Endothelial cell of umbilical vein (primary cell): ENCODE results near the gene MARK2. TPM values are rescaled to one million over a fixed set of nuclear protein-coding genes. Genes with fewer than 3 reads are reported as not detected.

Experiments used
- BruUV-seq: library from RNA; stranded (reverse); fragments of 400-500 nt; replicated peaks from 2 replicates; lab custom pipeline; 2021; lab: Mats Ljungman, UMichigan
- CTCF ChIA-PET: fragments of 300-600, 350-600 bp; sonication (Branson Sonifier 250); formaldehyde crosslinking; loops from one replicate; lab custom pipeline; 2021; ENCODE audit warnings: antibody characterized with exemption, inconsistent platforms; lab: Charles Lee
- POLR2A ChIA-PET: fragments of 300-600, 350-600 bp; sonication (Branson Sonifier 250); formaldehyde crosslinking; loops from one replicate; lab custom pipeline; 2021; ENCODE audit warnings: antibody characterized with exemption, inconsistent platforms; lab: Charles Lee
- DNase-seq: peaks from one replicate; pipeline ENCODE4 v3.0.0-alpha.2; 2011; ENCODE audit warnings: low read depth, low spot score
- FAIRE-seq: peaks from 2 replicates; lab custom pipeline; 2011; peaks lifted over from hg19 to GRCh38; lab: Jason Lieb, UNC
- H2AFZ ChIP-seq: 2 replicates; pipeline ENCODE4 v1.6.0; 2012; ENCODE audit warnings: low read depth, low read length, control low read depth, inconsistent platforms
- H3K27ac ChIP-seq: 2 replicates; pipeline ENCODE4 v1.5.1; 2011; ENCODE audit warnings: low read depth, mild to moderate bottlenecking, control low read depth, low read length, moderate library complexity; ENCODE audit not compliant: insufficient read depth
- H3K27me3 ChIP-seq, 2 experiments: 2 replicates each; pipeline versions ENCODE4 v1.6.0 to v1.6.1; 2011; ENCODE audit warnings: low read length in 2 of 2, mixed read lengths in 1 of 2; ENCODE audit not compliant: control insufficient read depth in 2 of 2, insufficient read depth in 2 of 2
- H3K36me3 ChIP-seq, 2 experiments: 2 replicates in 1 of 2; 3 replicates in 1 of 2; pipeline ENCODE4 v1.5.1; 2011; ENCODE audit warnings: low read length in 2 of 2, mild to moderate bottlenecking in 1 of 2, moderate library complexity in 1 of 2; ENCODE audit not compliant: control insufficient read depth in 2 of 2, insufficient read depth in 2 of 2; ENCODE audit errors: extremely low read depth in 1 of 2
- H3K4me1 ChIP-seq: 3 replicates; pipeline ENCODE4 v1.5.1; 2011; ENCODE audit warnings: mild to moderate bottlenecking, low read length; ENCODE audit not compliant: control insufficient read depth, insufficient read depth; ENCODE audit errors: extremely low read depth
- H3K4me2 ChIP-seq: 2 replicates; pipeline ENCODE4 v1.6.1; 2011; ENCODE audit warnings: low read length, control low read depth, mixed read lengths; ENCODE audit not compliant: insufficient read depth
- H3K4me3 ChIP-seq, 3 experiments: fragments of 200-600 bp in 1 of 3; sonication (generic), shearing (Covaris generic) in 1 of 3; replicated peaks in 1 of 3; 2 replicates each; pipeline ENCODE4 v1.5.1; 2011 to 2016; ENCODE audit warnings: control low read depth in 3 of 3, low read length in 3 of 3, mild to moderate bottlenecking in 2 of 3, inconsistent platforms in 1 of 3, low read depth in 1 of 3, moderate library complexity in 1 of 3; ENCODE audit not compliant: insufficient read depth in 1 of 3
- H3K79me2 ChIP-seq: 2 replicates; pipeline ENCODE4 v1.6.0; 2012; ENCODE audit warnings: low read length, inconsistent platforms; ENCODE audit not compliant: control insufficient read depth, insufficient read depth
- H3K9ac ChIP-seq: replicated peaks from 2 replicates; pipeline ENCODE3; 2011; ENCODE audit warnings: low read length, control low read depth; ENCODE audit not compliant: insufficient read depth; ENCODE audit errors: extremely low read depth
- H3K9me1 ChIP-seq: replicated peaks from 3 replicates; pipeline ENCODE4 v1.6.0; 2011; ENCODE audit warnings: mild to moderate bottlenecking, low read length; ENCODE audit not compliant: control insufficient read depth, insufficient read depth; ENCODE audit errors: extremely low read depth
- H3K9me3 ChIP-seq: replicated peaks from 2 replicates; pipeline ENCODE4 v1.5.1; 2012; ENCODE audit warnings: low read length, inconsistent platforms; ENCODE audit not compliant: control insufficient read depth, insufficient read depth
- H4K20me1 ChIP-seq: replicated peaks from 2 replicates; pipeline ENCODE3; 2011; ENCODE audit warnings: mild to moderate bottlenecking, low read length; ENCODE audit not compliant: control insufficient read depth, insufficient read depth; ENCODE audit errors: extremely low read depth
- EZH2 ChIP-seq: IDR thresholded peaks from 2 replicates; pipeline ENCODE4 v1.6.1; 2012; ENCODE audit warnings: borderline replicate concordance, low read depth, mild to moderate bottlenecking, moderate library complexity, low read length, inconsistent platforms; ENCODE audit not compliant: severe bottlenecking
- GATA2 ChIP-seq: IDR thresholded peaks from 2 replicates; pipeline ENCODE4 v1.7.0; 2011; ENCODE audit warnings: low read depth, mild to moderate bottlenecking, moderate library complexity, mixed read lengths, low read length; ENCODE audit not compliant: insufficient read length, insufficient read depth
- MAX ChIP-seq: IDR thresholded peaks from 2 replicates; pipeline ENCODE4 v1.6.1; 2011; ENCODE audit not compliant: insufficient read depth, insufficient read length
- MYC ChIP-seq: IDR thresholded peaks from one replicate; pipeline ENCODE4 v1.6.1; 2011; ENCODE audit warnings: mild to moderate bottlenecking, low read depth, low read length
- POLR2A ChIP-seq: IDR thresholded peaks from 2 replicates; pipeline ENCODE4 v1.6.1; 2012; ENCODE audit warnings: low read depth, mild to moderate bottlenecking, control low read depth, low read length
- POLR2AphosphoS5 ChIP-seq: IDR thresholded peaks from 2 replicates; pipeline ENCODE4 v1.6.1; 2012; ENCODE audit warnings: low read depth, mild to moderate bottlenecking, control low read depth, low read length, moderate library complexity; ENCODE audit not compliant: insufficient read depth
- dilution Hi-C: fragments of 300-500 bp; cut with MboI; formaldehyde crosslinking; loops from one replicate; pipeline ENCODE4 v1.15.0; 2019; ENCODE audit warnings: low sequenced_read_pairs; ENCODE audit not compliant: extremely low pct_ligation_motif_present
- intact Hi-C: fragments of 100-400 bp; cut with micrococcal nuclease; formaldehyde crosslinking; loops from one replicate; pipeline ENCODE4 v1.10.0; 2022
- polyA plus RNA-seq, 4 experiments: library from polyadenylated mRNA; depleted of rRNA in 3 of 4; stranded (reverse) in 3 of 4; unstranded in 1 of 4; fragments of >200 nt; gene quantifications; 2 replicates each; pipeline versions ENCODE4 v1.2.1 to v1.2.3, GENCODE V29; 2011 to 2012; ENCODE audit warnings: missing spikeins in 1 of 4
- total RNA-seq: library from RNA; stranded (reverse); gene quantifications from 2 replicates; pipeline ENCODE4 v1.2.3, GENCODE V29; 2021
- TF ChIP-seq, protein P1 (sequence below), 2 donors: IDR thresholded peaks; 1 replicate in 1 of 2; 2 replicates in 1 of 2; pipeline ENCODE4 v1.5.1; 2011; ENCODE audit warnings: low read length in 2 of 2, mild to moderate bottlenecking in 2 of 2, moderate library complexity in 2 of 2, control low read depth in 1 of 2, inconsistent platforms in 1 of 2, low read depth in 1 of 2; ENCODE audit not compliant: insufficient read depth in 1 of 2; ENCODE audit errors: extremely low read depth in 1 of 2

Gene MARK2
- total and polyA plus RNA-seq, 2 donors (not counting 3 experiments of a cell fraction or from before 2014, with no cell fraction given): 16.6 to 34.7 TPM

DNA sequence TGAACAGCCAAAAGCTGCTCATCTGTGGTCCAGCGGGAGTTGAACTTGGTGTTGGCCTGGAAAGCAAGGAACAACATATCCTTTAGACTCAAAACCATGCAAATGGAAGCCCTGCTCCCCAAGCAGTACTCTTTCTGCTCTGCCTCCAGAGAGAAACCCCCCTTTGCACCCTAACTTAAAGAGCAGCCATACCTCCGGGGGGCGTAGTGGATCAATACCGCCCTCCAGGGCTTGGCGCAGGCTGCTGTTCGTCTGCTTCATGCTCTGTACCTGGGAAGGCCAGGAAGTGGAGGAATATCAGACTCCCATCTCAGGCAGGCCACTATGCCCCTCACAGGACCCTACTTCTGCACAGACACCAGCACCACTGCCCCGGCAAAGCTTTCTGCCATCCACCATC, 73.8 kb downstream of the MARK2 start:
- Histone ChIP-seq H3K9me3 (no peaks in the 10 kb centered on the region), H3K4me1 (peaks cover 5% of the 10 kb centered on the region), H3K9me1 (no peaks in the 10 kb centered on the region), H3K27ac (no peak overlapping the region), H2AFZ (no peak overlapping the region), H3K4me3 (no peak overlapping the region), H3K36me3 (peaks cover 0 to 7% of the 10 kb centered on the region in 2 experiments), H3K79me2 (no peaks in the 10 kb centered on the region), H3K9ac (no peak overlapping the region), H4K20me1 (no peaks in the 10 kb centered on the region), H3K4me2 (no peak overlapping the region), H3K27me3 (peaks cover 0 to 2% of the 10 kb centered on the region in 2 experiments)
- no peak for DNase-seq
- ChIA-PET POLR2A (interaction anchor here (0.6 kb wide), 1 partner anchor 74 kb away, joined by 3 read pairs; the partner anchor contains the start of gene MARK2), CTCF (interaction anchor here (0.7 to 3.1 kb wide), 3 partner anchors 12 to 75 kb away, joined by 3 to 12 read pairs (median 10); partner anchors contain the start of gene MARK2)
- dilution Hi-C loops (no loop called here), intact Hi-C loops (no loop called here)
- no TSS peak for BruUV-seq
- FAIRE-seq: no peak
- TF ChIP-seq MAX (no peak), GATA2 (no peak), MYC (no peak), EZH2 (no peak), POLR2A (no peak), POLR2AphosphoS5 (no peak)
- TF ChIP-seq, protein P1, sequence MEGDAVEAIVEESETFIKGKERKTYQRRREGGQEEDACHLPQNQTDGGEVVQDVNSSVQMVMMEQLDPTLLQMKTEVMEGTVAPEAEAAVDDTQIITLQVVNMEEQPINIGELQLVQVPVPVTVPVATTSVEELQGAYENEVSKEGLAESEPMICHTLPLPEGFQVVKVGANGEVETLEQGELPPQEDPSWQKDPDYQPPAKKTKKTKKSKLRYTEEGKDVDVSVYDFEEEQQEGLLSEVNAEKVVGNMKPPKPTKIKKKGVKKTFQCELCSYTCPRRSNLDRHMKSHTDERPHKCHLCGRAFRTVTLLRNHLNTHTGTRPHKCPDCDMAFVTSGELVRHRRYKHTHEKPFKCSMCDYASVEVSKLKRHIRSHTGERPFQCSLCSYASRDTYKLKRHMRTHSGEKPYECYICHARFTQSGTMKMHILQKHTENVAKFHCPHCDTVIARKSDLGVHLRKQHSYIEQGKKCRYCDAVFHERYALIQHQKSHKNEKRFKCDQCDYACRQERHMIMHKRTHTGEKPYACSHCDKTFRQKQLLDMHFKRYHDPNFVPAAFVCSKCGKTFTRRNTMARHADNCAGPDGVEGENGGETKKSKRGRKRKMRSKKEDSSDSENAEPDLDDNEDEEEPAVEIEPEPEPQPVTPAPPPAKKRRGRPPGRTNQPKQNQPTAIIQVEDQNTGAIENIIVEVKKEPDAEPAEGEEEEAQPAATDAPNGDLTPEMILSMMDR (IDR thresholded peaks at IDR 0.05; ENCODE audit: extremely low read depth in 1 of 2, insufficient read depth in 1 of 2, low read depth in 1 of 2, low read length in 2 of 2): no peak
